ENCODE data around the gene DCP1B.
A peak's percentile ranks its signal among the peaks of the same experiment; 100 is the strongest.

Gene DCP1B

GRCh38 chr12:1980282-1980681 is 24.0 kb downstream of the DCP1B start:
- no peak for TF ChIP-seq CTCF (conservative IDR thresholded peaks at IDR 0.05; ENCODE audit: control insufficient read depth, insufficient read depth, low read depth, low read length)
- no peak overlapping the region for H3K4me3 ChIP-seq (ENCODE audit: control insufficient read depth, low read depth, low read length)
- no peak for DNase-seq (ENCODE audit: low read depth)

- no peak for TF ChIP-seq CTCF (conservative IDR thresholded peaks at IDR 0.05; ENCODE audit: control insufficient read depth, insufficient read depth, low read depth, low read length)
- no peak overlapping the region for H3K4me3 ChIP-seq (ENCODE audit: control insufficient read depth, low read depth, low read length)
- peak; percentile 26 for DNase-seq (ENCODE audit: low read depth)
These were observed 26.0 kb downstream of the DCP1B start for GRCh38 chr12:1978078-1978862.

- no peak for DNase-seq (ENCODE audit: low read depth)
- H3K4me3 ChIP-seq (ENCODE audit: control insufficient read depth, low read depth, low read length), result no peak overlapping the region
- TF ChIP-seq CTCF (conservative IDR thresholded peaks at IDR 0.05; ENCODE audit: control insufficient read depth, insufficient read depth, low read depth, low read length), result no peak
These were observed 26.7 kb downstream of the DCP1B start for GRCh38 chr12:1977588-1977987.

GRCh38 chr12:1977109-1977508 is 27.1 kb downstream of the DCP1B start:
- no peak for DNase-seq (ENCODE audit: low read depth)
- no peak overlapping the region for H3K4me3 ChIP-seq (ENCODE audit: control insufficient read depth, low read depth, low read length)
- no peak for TF ChIP-seq CTCF (conservative IDR thresholded peaks at IDR 0.05; ENCODE audit: control insufficient read depth, insufficient read depth, low read depth, low read length)

GRCh38 chr12:1974812-1975211 is 29.4 kb downstream of the DCP1B start:
- DNase-seq (ENCODE audit: low read depth), result no peak
- no peak for TF ChIP-seq CTCF (conservative IDR thresholded peaks at IDR 0.05; ENCODE audit: control insufficient read depth, insufficient read depth, low read depth, low read length)
- H3K4me3 ChIP-seq (ENCODE audit: control insufficient read depth, low read depth, low read length), result no peak overlapping the region

GRCh38 chr12:1972856-1973317 is 31.4 kb downstream of the DCP1B start:
- DNase-seq (ENCODE audit: low read depth), result peak; percentile 53
- TF ChIP-seq CTCF (conservative IDR thresholded peaks at IDR 0.05; ENCODE audit: control insufficient read depth, insufficient read depth, low read depth, low read length), result no peak
- no peak overlapping the region for H3K4me3 ChIP-seq (ENCODE audit: control insufficient read depth, low read depth, low read length)

Data from fibroblast of mammary gland (primary cell).